Measurements from ENCODE around the gene BTNL8.

The BTNL8 gene

GRCh38 chr5:180959661-180960060 lies 60.7 kb downstream of the BTNL8 start:
- Histone ChIP-seq H3K36me3 (ENCODE audit: insufficient read depth) (no peaks in the 10 kb centered on the region), H4K20me1 (ENCODE audit: insufficient read depth) (no peaks in the 10 kb centered on the region), H3K27ac (no peak overlapping the region), H3K27me3 (ENCODE audit: insufficient read depth, low read depth) (no peaks in the 10 kb centered on the region), H3K9ac (no peak overlapping the region), H3K79me2 (ENCODE audit: insufficient read depth, low read depth) (no peaks in the 10 kb centered on the region), H3K4me2 (no peak overlapping the region), H3K4me1 (ENCODE audit: low read depth, poor library complexity, severe bottlenecking) (no peaks in the 10 kb centered on the region), H3K4me3 (IDR thresholded peaks at IDR 0.05; ENCODE audit: insufficient read depth, low read depth, low read length) (no peak overlapping the region), H2AFZ (ENCODE audit: low read depth) (no peak overlapping the region)
- TF ChIP-seq CTCF (conservative IDR thresholded peaks at IDR 0.05; ENCODE audit: low read depth, low read length): no peak

- Histone ChIP-seq H4K20me1 (ENCODE audit: insufficient read depth) (no peaks in the 10 kb centered on the region), H3K27me3 (ENCODE audit: insufficient read depth, low read depth) (no peaks in the 10 kb centered on the region), H3K27ac (no peak overlapping the region), H3K4me2 (no peak overlapping the region), H3K79me2 (ENCODE audit: insufficient read depth, low read depth) (no peaks in the 10 kb centered on the region), H3K36me3 (ENCODE audit: insufficient read depth) (no peaks in the 10 kb centered on the region), H3K9ac (no peak overlapping the region), H3K4me1 (ENCODE audit: low read depth, poor library complexity, severe bottlenecking) (no peaks in the 10 kb centered on the region), H2AFZ (ENCODE audit: low read depth) (no peak overlapping the region), H3K4me3 (IDR thresholded peaks at IDR 0.05; ENCODE audit: insufficient read depth, low read depth, low read length) (no peak overlapping the region)
- no peak for TF ChIP-seq CTCF (conservative IDR thresholded peaks at IDR 0.05; ENCODE audit: low read depth, low read length)
Measured at GRCh38 chr5:180960209-180960608, 61.2 kb downstream of the BTNL8 start.

DNA sequence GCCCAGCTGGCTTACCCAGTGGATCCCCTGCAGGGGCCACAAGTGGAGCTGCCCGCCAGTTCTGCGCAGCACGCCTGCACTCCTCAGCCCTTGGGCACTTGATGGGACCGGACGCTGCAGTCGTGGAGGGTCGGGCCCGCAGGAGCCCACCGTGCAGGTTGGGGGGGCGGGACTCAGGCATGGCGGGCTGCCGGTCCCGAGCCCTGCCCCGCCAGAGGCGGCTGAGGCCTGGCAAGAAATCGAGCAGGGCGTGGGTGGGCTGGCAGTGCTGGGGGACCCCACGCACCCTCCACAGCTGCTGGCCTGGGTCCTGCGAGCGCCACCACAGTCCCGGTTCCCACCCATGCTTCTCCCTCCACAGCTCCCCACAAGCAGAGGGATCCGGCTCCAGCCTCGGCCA lies 70.4 kb downstream of the BTNL8 start:
- Histone ChIP-seq H4K20me1 (ENCODE audit: insufficient read depth) (no peaks in the 10 kb centered on the region), H3K79me2 (ENCODE audit: insufficient read depth, low read depth) (no peaks in the 10 kb centered on the region), H3K27me3 (ENCODE audit: insufficient read depth, low read depth) (no peaks in the 10 kb centered on the region), H3K27ac (no peak overlapping the region), H3K4me3 (IDR thresholded peaks at IDR 0.05; ENCODE audit: insufficient read depth, low read depth, low read length) (no peak overlapping the region), H3K4me2 (no peak overlapping the region), H2AFZ (ENCODE audit: low read depth) (no peak overlapping the region), H3K9ac (no peak overlapping the region), H3K36me3 (ENCODE audit: insufficient read depth) (no peaks in the 10 kb centered on the region), H3K4me1 (ENCODE audit: low read depth, poor library complexity, severe bottlenecking) (no peaks in the 10 kb centered on the region)
- no peak for TF ChIP-seq CTCF (conservative IDR thresholded peaks at IDR 0.05; ENCODE audit: low read depth, low read length)

- H2AFZ ChIP-seq (ENCODE audit: low read depth): no peak overlapping the region
- no peak overlapping the region for H3K27ac ChIP-seq
- H3K36me3 ChIP-seq (ENCODE audit: insufficient read depth): no peaks in the 10 kb centered on the region
- TF ChIP-seq CTCF (conservative IDR thresholded peaks at IDR 0.05; ENCODE audit: low read depth, low read length): no peak
- no peaks in the 10 kb centered on the region for H3K79me2 ChIP-seq (ENCODE audit: insufficient read depth, low read depth)
- no peaks in the 10 kb centered on the region for H3K27me3 ChIP-seq (ENCODE audit: insufficient read depth, low read depth)
- no peaks in the 10 kb centered on the region for H4K20me1 ChIP-seq (ENCODE audit: insufficient read depth)
- no peaks in the 10 kb centered on the region for H3K4me1 ChIP-seq (ENCODE audit: low read depth, poor library complexity, severe bottlenecking)
- H3K4me2 ChIP-seq: no peak overlapping the region
- no peak overlapping the region for H3K4me3 ChIP-seq (IDR thresholded peaks at IDR 0.05; ENCODE audit: insufficient read depth, low read depth, low read length)
- no peak overlapping the region for H3K9ac ChIP-seq
Measured at GRCh38 chr5:180970336-180970735, 71.4 kb downstream of the BTNL8 start.

- H3K36me3 ChIP-seq (ENCODE audit: insufficient read depth): no peaks in the 10 kb centered on the region
- no peaks in the 10 kb centered on the region for H4K20me1 ChIP-seq (ENCODE audit: insufficient read depth)
- H3K4me1 ChIP-seq (ENCODE audit: low read depth, poor library complexity, severe bottlenecking): no peaks in the 10 kb centered on the region
- H2AFZ ChIP-seq (ENCODE audit: low read depth): no peak overlapping the region
- no peak overlapping the region for H3K9ac ChIP-seq
- no peak overlapping the region for H3K4me2 ChIP-seq
- H3K27me3 ChIP-seq (ENCODE audit: insufficient read depth, low read depth): no peaks in the 10 kb centered on the region
- H3K4me3 ChIP-seq (IDR thresholded peaks at IDR 0.05; ENCODE audit: insufficient read depth, low read depth, low read length): no peak overlapping the region
- no peak for TF ChIP-seq CTCF (conservative IDR thresholded peaks at IDR 0.05; ENCODE audit: low read depth, low read length)
- no peak overlapping the region for H3K27ac ChIP-seq
- H3K79me2 ChIP-seq (ENCODE audit: insufficient read depth, low read depth): no peaks in the 10 kb centered on the region
Measured at GRCh38 chr5:180970875-180971274, 71.9 kb downstream of the BTNL8 start.

All from KMS-11 (cell line).